Fibroblast of villous mesenchyme (primary cell): ENCODE measurements around the gene PARD3. TPM values are rescaled to one million over a fixed set of nuclear protein-coding genes. Genes with fewer than 3 reads are reported as not detected.

Source experiments
- DNase-seq: peaks from one replicate; pipeline ENCODE4 v3.0.0-alpha.2; 2010; ENCODE audit warnings: low read depth
- H3K4me3 ChIP-seq: 2 replicates; pipeline ENCODE4 v1.5.1; 2011; ENCODE audit warnings: low read depth, mild to moderate bottlenecking, low read length
- CTCF ChIP-seq: IDR thresholded peaks from 2 replicates; pipeline ENCODE4 v1.5.1; 2012; ENCODE audit warnings: low read depth, mild to moderate bottlenecking, low read length; ENCODE audit not compliant: insufficient read depth
- total RNA-seq: library from RNA; depleted of rRNA; stranded (reverse); fragments of >200 nt; gene quantifications from 2 replicates; pipeline ENCODE4 v1.2.3, GENCODE V29; 2012

PARD3 gene
- total RNA-seq, 1 donor, result 44.0 TPM

- no peak overlapping the region for H3K4me3 ChIP-seq
- TF ChIP-seq CTCF, result no peak
- no peak for DNase-seq
These were observed 207.2 kb downstream of the PARD3 start for GRCh38 chr10:34607894-34608293.

- DNase-seq, result peak; percentile 75
- no peak for TF ChIP-seq CTCF
- H3K4me3 ChIP-seq, result no peak overlapping the region
These were observed 208.2 kb downstream of the PARD3 start for GRCh38 chr10:34606890-34607289.

- no peak overlapping the region for H3K4me3 ChIP-seq
- DNase-seq, result no peak
- TF ChIP-seq CTCF, result no peak
These were observed 212.6 kb downstream of the PARD3 start for GRCh38 chr10:34602478-34602877.

- no peak for DNase-seq
- no peak overlapping the region for H3K4me3 ChIP-seq
- no peak for TF ChIP-seq CTCF
These were observed 213.4 kb downstream of the PARD3 start for GRCh38 chr10:34601691-34602090.

- TF ChIP-seq CTCF, result no peak
- H3K4me3 ChIP-seq, result no peak overlapping the region
- DNase-seq, result peak; percentile 87
These were observed 215.9 kb downstream of the PARD3 start for GRCh38 chr10:34599026-34599795.

GRCh38 chr10:34596351-34596750 lies 218.7 kb downstream of the PARD3 start:
- TF ChIP-seq CTCF, result no peak
- no peak for DNase-seq
- H3K4me3 ChIP-seq, result no peak overlapping the region

GRCh38 chr10:34593930-34594329 lies 221.2 kb downstream of the PARD3 start:
- no peak for DNase-seq
- no peak overlapping the region for H3K4me3 ChIP-seq
- no peak for TF ChIP-seq CTCF
